GM18951 (cell line): ENCODE measurements around the gene NRAP.

ENCODE experiments used
- POLR2A ChIP-seq: IDR thresholded peaks from 4 replicates; pipeline ENCODE4 v1.6.1; 2011; ENCODE audit warnings: mild to moderate bottlenecking; ENCODE audit not compliant: insufficient read length, insufficient read depth; ENCODE audit errors: extremely low read depth
- in situ Hi-C: fragments of 300-500 bp; cut with MboI; formaldehyde crosslinking; loops from one replicate; pipeline ENCODE4 v1.12.0; 2022; ENCODE audit warnings: low sequenced_read_pairs, mixed read lengths, inconsistent platforms; ENCODE audit not compliant: unreplicated experiment

Gene NRAP

GRCh38 chr10:113639966-113640365, 23.9 kb downstream of the NRAP start:
- no peak for TF ChIP-seq POLR2A
- in situ Hi-C loops = no loop called here

GRCh38 chr10:113631684-113632367, 32.0 kb downstream of the NRAP start:
- TF ChIP-seq POLR2A = no peak
- in situ Hi-C loops = no loop called here

- in situ Hi-C loops = no loop called here
- TF ChIP-seq POLR2A = no peak
These were observed 32.8 kb downstream of the NRAP start for GRCh38 chr10:113630929-113631533.

- TF ChIP-seq POLR2A = no peak
These were observed 35.2 kb downstream of the NRAP start for GRCh38 chr10:113628607-113629153.

GRCh38 chr10:113627836-113628235, 36.0 kb downstream of the NRAP start:
- TF ChIP-seq POLR2A = no peak
- in situ Hi-C loops = no loop called here

More at GRCh38 chr10:113628607-113629153, 35.2 kb downstream of the NRAP start:
- in situ Hi-C loops = no loop called here

GRCh38 chr10:113626809-113627355, 37.0 kb downstream of the NRAP start:
- in situ Hi-C loops = no loop called here

GRCh38 chr10:113625461-113626186, 38.2 kb downstream of the NRAP start:
- no peak for TF ChIP-seq POLR2A
- in situ Hi-C loops = no loop called here

More at GRCh38 chr10:113626809-113627355, 37.0 kb downstream of the NRAP start:
- no peak for TF ChIP-seq POLR2A

GRCh38 chr10:113622831-113623230, 41.0 kb downstream of the NRAP start:
- in situ Hi-C loops = no loop called here
- TF ChIP-seq POLR2A = no peak

- TF ChIP-seq POLR2A = no peak
- in situ Hi-C loops = no loop called here
These were observed 42.0 kb downstream of the NRAP start for GRCh38 chr10:113621799-113622198.

GRCh38 chr10:113620936-113621335, 42.9 kb downstream of the NRAP start:
- TF ChIP-seq POLR2A = no peak
- in situ Hi-C loops = no loop called here

GRCh38 chr10:113620511-113620910, 43.3 kb downstream of the NRAP start:
- no peak for TF ChIP-seq POLR2A
- in situ Hi-C loops = no loop called here

GRCh38 chr10:113619401-113619800, 44.4 kb downstream of the NRAP start:
- in situ Hi-C loops = no loop called here
- TF ChIP-seq POLR2A = no peak

- in situ Hi-C loops = no loop called here
- TF ChIP-seq POLR2A = no peak
These were observed 45.5 kb downstream of the NRAP start for GRCh38 chr10:113618338-113618737.
